HTERT RPE-1 (cell line): ENCODE data around the gene DSTN.

Source experiments
- in situ Hi-C: fragments of 300-500 bp; cut with MboI; formaldehyde crosslinking; loops from 4 replicates; pipeline ENCODE4 v1.14.3; 2020; ENCODE audit warnings: low sequenced_read_pairs

The DSTN gene

DNA sequence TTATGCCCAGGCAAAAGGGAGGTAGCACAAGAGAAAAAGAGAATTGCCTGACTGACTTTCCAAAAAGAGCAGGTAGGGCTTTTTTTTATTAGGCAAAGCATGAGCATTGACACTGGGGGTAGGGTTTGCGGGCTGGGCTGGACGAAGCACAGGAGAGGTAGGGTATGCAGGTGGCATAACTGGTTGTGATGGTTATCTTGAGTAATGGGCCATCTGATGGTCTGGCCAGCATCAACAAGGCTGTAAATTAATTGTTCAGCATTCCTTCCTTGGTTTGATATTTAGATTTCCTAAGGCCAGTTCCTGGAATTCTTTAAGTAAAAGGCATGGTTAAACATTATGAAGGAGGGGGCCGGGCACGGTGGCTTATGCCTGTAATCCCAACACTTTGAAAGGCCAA, 24.7 kb upstream of the DSTN start:
- in situ Hi-C loops: no loop called here

GRCh38 chr20:17549131-17549530, 20.7 kb upstream of the DSTN start:
- in situ Hi-C loops: no loop called here

DNA sequence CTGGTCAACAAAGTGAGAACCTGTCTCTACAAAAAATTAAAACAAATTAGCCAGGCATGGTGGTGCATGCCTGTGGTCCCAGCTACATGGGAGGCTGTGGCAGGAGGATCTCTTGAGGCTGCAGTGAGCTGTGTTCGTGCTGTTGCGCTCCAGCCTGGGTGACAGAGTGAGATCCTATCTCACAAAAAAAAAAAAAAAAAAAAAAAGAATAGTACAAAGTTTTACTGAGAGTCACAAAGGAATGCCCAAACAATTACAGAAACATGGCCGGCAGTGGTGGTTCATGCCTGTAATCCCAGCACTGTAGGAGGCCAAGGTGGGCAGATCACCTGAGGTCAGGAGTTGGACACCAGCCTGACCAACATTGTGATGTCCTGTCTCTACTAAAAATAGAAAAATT, 14.8 kb upstream of the DSTN start:
- in situ Hi-C loops: no loop called here

DNA sequence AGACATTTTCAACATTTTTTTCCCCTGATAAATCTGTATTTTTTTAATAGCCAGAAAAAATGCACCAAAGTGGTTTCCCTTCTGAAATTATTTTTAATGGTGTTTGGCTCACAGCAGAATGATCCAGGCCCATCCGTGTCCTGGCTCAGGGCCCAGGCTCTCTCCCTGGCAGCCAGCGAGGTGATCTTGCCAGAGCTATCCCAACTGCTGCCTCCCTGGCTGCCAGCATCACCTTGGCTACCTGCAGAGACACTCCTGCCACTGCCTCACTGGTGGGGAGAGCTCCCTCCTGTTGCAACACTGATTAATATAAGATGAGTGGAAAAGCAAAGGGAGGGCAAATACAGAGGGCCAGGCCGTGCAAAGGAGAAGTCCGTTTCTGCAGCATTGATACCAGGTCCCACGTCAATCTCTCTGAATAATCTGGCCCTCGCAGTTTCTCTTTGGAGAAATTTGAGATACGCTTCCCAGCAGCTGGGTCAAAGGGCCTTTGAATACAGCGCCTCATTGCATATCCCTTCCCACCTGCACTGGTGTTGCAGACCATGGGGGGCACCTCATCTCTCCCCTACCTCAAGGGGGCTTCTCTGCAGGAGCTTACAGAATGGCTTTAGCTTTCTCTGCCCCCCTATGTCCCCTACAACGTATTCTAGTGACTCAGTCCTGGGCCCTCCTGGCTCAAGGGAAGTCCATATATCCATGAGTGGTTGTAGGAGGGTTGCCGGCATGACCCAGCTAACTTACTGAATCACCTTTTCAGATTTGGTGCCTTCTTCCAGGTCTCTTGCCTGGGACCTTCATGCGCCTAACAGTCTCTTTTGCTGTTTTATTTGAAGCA, 12.8 kb upstream of the DSTN start:
- in situ Hi-C loops: no loop called here

- in situ Hi-C loops: no loop called here
These were observed 12.2 kb upstream of the DSTN start for GRCh38 chr20:17557675-17558006.

DNA sequence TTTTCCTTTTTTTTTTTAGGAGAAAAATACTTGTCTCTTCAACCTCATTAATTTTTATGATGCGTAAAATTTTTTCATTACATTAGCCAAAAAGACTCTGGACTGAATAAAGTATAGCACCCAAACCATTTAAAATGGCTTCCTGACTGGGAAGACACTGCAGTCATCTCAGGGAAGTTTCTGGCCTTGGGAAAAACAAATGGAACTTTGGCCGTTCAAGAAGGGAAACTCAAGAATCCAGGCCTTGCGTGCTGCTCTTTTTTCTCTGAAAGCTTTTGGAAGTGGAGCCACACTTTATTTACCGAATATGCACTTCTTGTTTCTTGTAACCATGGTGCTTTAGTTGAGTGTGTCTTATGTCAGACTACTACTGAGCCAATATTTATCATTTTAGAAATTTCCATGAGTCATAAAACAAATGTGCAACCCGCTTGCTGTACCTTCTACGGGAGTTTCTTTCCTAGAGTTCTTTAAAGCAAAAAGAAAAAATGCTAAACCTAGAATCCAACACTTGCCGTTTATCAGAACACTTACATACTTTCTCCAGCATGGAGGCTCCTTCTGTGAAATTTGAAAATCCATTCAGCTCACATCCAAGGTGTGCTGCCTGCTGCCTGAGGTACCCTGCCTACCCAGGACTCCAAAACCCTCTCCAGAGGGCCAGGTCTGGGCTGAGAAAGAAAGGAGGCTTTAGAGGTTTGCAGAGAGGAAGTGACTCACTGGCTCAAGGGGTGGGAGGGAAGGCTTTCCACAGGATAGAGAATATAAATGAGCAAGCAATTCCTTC, 11.5 kb upstream of the DSTN start:
- in situ Hi-C loops: no loop called here

DNA sequence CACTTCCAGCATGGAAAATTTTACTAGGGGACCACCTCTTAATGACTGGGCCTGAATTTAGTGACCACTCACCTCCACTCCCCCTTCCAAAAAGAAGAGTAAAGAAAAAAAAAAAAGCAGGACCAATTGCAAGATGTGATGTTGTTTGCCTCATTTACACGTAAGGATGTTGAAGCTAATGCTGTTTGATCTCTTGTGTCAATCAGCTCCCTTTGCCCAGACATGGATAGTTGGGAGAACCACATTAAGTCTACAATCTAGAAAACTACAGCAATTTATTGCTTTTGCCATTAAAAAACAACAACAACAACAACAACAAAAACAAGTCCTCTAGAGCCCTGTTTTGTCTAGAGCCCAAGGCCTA, 11.0 kb upstream of the DSTN start:
- in situ Hi-C loops: no loop called here

GRCh38 chr20:17559338-17559737, 10.5 kb upstream of the DSTN start:
- in situ Hi-C loops: no loop called here

DNA sequence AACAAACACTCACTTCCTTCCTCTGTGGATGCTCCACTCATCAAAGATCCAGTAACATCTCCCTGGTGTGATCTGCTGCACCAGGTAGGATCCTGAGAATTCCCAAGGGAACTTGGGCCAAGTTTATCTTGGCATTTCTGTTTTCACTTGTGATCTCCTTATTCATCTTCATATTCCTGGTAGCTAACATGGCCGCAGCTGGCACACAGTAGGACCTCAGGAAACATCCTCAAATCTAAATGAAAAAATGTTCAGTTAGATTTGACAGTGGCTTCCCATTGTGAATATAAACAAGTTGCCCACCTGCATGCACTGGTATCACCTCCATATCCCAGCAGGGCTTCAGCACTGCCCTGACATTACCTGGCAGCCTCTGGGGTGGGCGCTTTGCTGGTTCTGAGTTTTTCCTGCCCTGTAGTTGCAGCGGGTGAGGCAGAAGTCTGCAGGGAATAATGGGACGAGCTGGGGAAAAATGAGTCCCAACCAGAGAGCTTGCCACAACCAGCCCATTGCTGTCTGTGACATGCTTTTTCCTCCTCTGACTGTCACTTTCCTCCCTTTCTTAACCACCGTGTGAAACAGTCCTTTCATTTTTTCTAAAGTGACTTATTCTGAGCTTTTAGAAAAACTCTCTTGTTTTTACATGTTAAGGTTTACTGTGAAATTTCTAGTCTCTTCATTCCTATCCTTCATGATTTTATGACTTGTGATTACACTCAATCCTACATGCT, 9.4 kb upstream of the DSTN start:
- in situ Hi-C loops: no loop called here

DNA sequence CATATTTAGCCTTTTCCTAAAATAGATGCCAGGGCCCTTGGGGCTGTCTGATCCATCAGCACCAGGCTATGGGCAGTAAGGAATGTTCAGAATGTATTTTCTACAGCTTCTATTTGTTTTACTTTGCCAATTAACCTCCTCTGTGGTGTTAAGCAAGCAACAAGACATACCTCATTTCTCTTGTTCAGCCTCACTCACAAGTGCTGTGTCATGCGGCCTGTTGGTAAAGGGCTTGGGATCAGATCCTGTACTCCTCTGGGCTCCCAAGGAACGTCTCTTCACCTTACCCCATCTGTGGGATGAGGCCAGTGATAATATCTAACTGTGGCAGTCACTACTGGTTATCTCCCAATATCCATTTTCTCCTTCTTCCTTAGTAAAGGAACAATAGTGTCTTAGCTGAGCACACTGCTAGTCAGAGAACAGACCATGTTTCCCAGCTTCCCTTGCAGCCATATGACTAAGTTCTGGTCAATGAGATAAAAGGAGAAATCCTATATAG, 7.0 kb upstream of the DSTN start:
- in situ Hi-C loops: no loop called here

DNA sequence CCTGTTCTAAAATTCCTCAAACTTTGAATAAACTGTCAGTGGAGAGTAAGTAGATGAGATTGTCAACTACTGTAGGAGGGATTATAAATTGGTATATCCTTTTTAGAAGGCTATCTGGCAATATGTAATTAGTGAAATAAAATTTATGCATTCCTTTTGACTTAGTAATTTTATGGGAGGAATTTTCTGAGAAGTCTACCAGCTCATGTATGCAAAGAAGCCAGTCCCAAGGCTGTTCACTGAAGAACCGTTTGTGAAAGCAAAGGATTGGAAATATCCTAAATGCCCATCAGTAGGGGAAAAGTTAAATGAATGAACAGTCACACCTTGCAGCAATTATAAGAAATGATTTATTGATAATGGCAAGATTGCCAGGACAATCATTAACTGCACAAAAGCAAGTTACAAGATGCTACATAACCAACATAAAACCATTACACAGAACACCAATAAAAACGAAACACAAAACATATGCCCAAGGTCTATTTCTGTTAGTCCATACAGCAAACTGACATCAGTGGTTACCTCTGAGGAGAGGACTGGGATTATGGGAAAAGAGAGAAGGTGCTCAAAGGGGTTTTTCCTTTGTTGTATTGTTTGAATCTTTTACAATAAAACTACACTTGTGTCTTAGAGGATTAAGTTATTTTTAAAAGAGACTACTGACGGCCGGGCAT, 4.6 kb upstream of the DSTN start:
- in situ Hi-C loops: no loop called here

DNA sequence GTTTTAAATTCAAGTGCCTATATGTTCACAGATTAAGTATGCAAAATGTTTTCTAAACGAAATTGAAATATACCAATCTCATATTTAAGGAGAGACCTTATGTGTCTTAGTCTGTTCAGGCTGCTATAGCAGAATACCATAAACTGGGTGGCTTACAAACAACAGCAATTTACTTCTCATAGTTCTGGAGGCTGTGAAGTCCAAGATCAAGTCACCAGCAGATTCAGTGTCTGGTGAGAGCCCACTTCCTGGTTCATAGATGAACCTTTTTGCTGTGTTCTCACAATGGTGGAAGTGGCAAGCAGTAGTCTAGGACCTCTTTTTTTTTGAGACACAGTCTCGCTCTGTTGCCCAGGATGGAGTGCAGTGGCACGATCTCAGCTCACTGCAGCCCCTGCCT, 3.5 kb upstream of the DSTN start:
- in situ Hi-C loops: no loop called here

DNA sequence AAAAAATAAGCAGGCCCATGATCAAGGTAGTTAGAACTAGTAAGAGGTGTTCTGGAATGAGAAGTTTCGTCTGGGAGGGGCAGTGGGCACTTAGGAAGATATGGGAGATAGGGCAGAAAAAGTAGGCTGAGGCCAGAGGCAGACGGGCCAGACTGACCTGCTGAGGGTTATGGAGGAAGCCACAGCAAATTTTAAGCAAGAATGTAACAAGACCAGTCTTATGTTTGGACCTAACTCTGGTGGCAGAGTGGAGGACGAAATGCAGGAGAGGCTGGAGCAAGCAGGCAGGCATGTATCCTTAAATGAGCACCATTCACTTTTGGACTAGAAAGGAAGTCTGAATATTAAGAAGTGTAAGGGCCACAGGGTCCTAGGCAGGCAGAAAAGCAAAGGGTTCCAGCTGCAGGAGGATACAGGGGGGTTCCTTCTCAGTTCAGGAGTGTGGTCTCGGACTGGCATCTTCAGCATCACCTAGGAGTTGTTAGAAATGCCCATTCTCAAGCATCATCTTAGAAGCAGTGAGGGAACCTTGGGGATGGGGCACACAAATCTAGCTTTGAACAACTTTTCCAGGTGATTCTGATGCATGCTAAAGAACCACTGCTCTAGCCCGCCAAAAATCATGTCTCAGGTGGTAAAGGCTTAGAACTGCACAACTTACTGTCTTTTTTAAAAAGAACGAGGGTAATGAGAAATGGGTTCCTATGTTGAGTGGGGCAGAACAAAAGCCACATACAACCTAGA, 1.7 kb upstream of the DSTN start:
- in situ Hi-C loops: no loop called here

- in situ Hi-C loops: no loop called here
These were observed 828 bp upstream of the DSTN start for GRCh38 chr20:17568972-17569521.

DNA sequence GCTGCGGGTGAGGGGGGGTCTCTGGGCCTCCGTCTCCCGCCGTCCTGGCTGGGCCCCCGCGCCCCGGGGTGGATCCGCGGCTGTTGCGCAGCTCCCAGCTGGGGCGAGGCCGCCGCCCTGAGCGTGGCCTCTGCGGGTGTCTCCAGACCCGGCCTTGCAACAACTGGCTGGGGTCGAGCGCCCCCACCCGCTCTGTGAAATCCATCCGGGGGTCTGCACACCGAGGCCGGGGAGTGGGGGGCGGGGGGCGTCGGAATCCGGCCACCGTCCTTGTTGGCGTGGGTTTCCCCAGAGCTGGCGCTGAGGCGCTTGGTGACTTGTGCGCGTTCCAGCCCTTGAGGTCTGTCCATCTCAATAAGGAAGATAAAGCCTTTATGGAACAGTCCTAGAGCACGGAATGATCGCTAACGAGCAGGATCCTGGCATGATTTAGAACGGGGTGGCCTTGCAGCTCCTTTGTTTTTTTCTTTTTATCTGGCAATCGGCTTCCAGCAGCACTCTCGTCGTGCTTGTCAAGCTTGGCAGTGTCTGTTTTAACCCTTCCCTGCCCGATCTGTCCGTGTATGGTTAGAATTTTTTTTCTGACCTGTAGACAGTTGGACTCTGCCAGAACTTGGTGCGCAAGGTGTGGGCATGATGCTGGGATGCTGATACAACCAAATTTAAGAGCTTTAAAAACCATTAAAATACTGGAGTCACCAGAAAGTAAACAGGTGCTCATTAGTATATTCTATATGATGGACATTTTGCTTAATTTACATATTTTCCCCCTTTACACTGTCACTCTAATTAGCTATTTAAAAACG, 675 bp downstream of the DSTN start:
- in situ Hi-C loops: no loop called here

- in situ Hi-C loops: no loop called here
These were observed 1.3 kb downstream of the DSTN start for GRCh38 chr20:17571153-17571527.

- in situ Hi-C loops: no loop called here
These were observed 2.3 kb downstream of the DSTN start for GRCh38 chr20:17572034-17572638.

- in situ Hi-C loops: no loop called here
These were observed 3.6 kb downstream of the DSTN start for GRCh38 chr20:17573463-17573862.

- in situ Hi-C loops: no loop called here
These were observed 6.3 kb downstream of the DSTN start for GRCh38 chr20:17576215-17576614.
